GM12878 (cell line): Measurements from ENCODE around the gene GNPDA2. TPM values are rescaled to one million over a fixed set of nuclear protein-coding genes. Genes with fewer than 3 reads are reported as not detected.

ENCODE experiments used
- ATAC-seq: fragments of 200-7000 bp; cut with Tn5 transposase; 3 replicates; pipeline ENCODE4 v1.9.1; 2020; ENCODE audit warnings: mild to moderate bottlenecking, moderate library complexity
- BruUV-seq: library from RNA; stranded (reverse); fragments of 400-500 nt; replicated peaks from 2 replicates; lab custom pipeline; 2021; lab: Mats Ljungman, UMichigan
- CTCF ChIA-PET: fragments of 300-600 bp; sonication (Branson Sonifier 250); formaldehyde crosslinking; extraction: SDS; loops from one replicate; lab custom pipeline; 2021; ENCODE audit warnings: inconsistent platforms; lab: Yijun Ruan, JAX
- POLR2A ChIA-PET: fragments of 350-600 bp; formaldehyde crosslinking; extraction: SDS; loops from one replicate; lab custom pipeline; 2021; ENCODE audit warnings: inconsistent platforms; lab: Charles Lee
- RAD21 ChIA-PET: fragments of 300-600 bp; sonication (Branson Sonifier 250); formaldehyde crosslinking; loops from one replicate; lab custom pipeline; 2023; ENCODE audit warnings: antibody characterized with exemption; ENCODE audit not compliant: unreplicated experiment; lab: Charles Lee
- SMC1A ChIA-PET: fragments of 300-600 bp; sonication (Branson Sonifier 250); formaldehyde crosslinking; loops from one replicate; lab custom pipeline; 2023; ENCODE audit not compliant: unreplicated experiment, uncharacterized antibody; lab: Charles Lee
- DNase-seq: peaks from one replicate; pipeline ENCODE4 v3.0.0-alpha.2; 2011; ENCODE audit warnings: low read depth, low spot score
- FAIRE-seq: peaks from 3 replicates; lab custom pipeline; 2011; peaks lifted over from hg19 to GRCh38; lab: Jason Lieb, UNC
- H2AFZ ChIP-seq: 2 replicates; pipeline ENCODE4 v1.6.0; 2011; ENCODE audit warnings: low read depth, low read length, control low read depth; ENCODE audit not compliant: control insufficient read depth
- H3K27ac ChIP-seq: 2 replicates; pipeline ENCODE4 v1.5.1; 2011; ENCODE audit warnings: control low read depth; ENCODE audit not compliant: control insufficient read depth, insufficient read depth
- H3K27me3 ChIP-seq, 2 experiments: replicated peaks in 1 of 2; 2 replicates each; pipeline versions ENCODE4 v1.6.0 to v1.6.1; 2011; ENCODE audit warnings: low read length in 1 of 2; ENCODE audit not compliant: control insufficient read depth in 2 of 2, insufficient read depth in 2 of 2
- H3K36me3 ChIP-seq, 2 experiments: 2 replicates each; pipeline ENCODE4 v1.5.1; 2011; ENCODE audit warnings: low read length in 1 of 2; ENCODE audit not compliant: control insufficient read depth in 2 of 2, insufficient read depth in 2 of 2
- H3K4me1 ChIP-seq: 2 replicates; pipeline ENCODE4 v1.6.1; 2011; ENCODE audit warnings: mild to moderate bottlenecking, low read length, moderate library complexity, mixed read lengths; ENCODE audit not compliant: control insufficient read depth, insufficient read depth
- H3K4me2 ChIP-seq: 2 replicates; pipeline ENCODE4 v1.6.0; 2011; ENCODE audit warnings: control low read depth; ENCODE audit not compliant: control insufficient read depth, insufficient read depth
- H3K4me3 ChIP-seq: fragments of 200-600 bp; sonication (generic); 2 replicates; pipeline ENCODE4 v1.5.1; 2016
- H3K79me2 ChIP-seq: 2 replicates; pipeline ENCODE4 v1.6.0; 2011; ENCODE audit warnings: low read length; ENCODE audit not compliant: control insufficient read depth, insufficient read depth
- H3K9ac ChIP-seq: 2 replicates; pipeline ENCODE4 v1.8.0; 2011; ENCODE audit warnings: low read length, control low read depth, mixed read lengths; ENCODE audit not compliant: control insufficient read depth, insufficient read depth
- H3K9me3 ChIP-seq: replicated peaks from 3 replicates; pipeline ENCODE4 v1.5.1; 2011; ENCODE audit warnings: mild to moderate bottlenecking, low read length; ENCODE audit not compliant: control insufficient read depth, insufficient read depth
- H4K20me1 ChIP-seq: 2 replicates; pipeline ENCODE4 v1.6.0; 2011; ENCODE audit not compliant: control insufficient read depth, insufficient read depth
- CBX3 ChIP-seq: fragments of 200-600 bp; sonication (generic); IDR thresholded peaks from 2 replicates; pipeline ENCODE4 v1.6.1; 2016; ENCODE audit warnings: low read depth, borderline replicate concordance
- DPF2 ChIP-seq: fragments of 450-650 bp; IDR thresholded peaks from 2 replicates; pipeline ENCODE4 v1.6.1; 2017; ENCODE audit warnings: mild to moderate bottlenecking
- FOXK2 ChIP-seq: fragments of 450-650 bp; IDR thresholded peaks from 2 replicates; pipeline ENCODE4 v1.6.1; 2017; ENCODE audit warnings: mild to moderate bottlenecking, moderate library complexity
- FOXM1 ChIP-seq: IDR thresholded peaks from 2 replicates; pipeline ENCODE4 v1.6.1; 2012; ENCODE audit warnings: low read depth, mild to moderate bottlenecking, inconsistent platforms, low read length, moderate library complexity
- HDGF ChIP-seq: fragments of 450-650 bp; IDR thresholded peaks from 2 replicates; pipeline ENCODE4 v1.6.1; 2016; ENCODE audit warnings: antibody characterized with exemption
- IRF4 ChIP-seq: IDR thresholded peaks from 2 replicates; pipeline ENCODE4 v1.6.1; 2011; ENCODE audit warnings: low read depth, low read length
- JUNB ChIP-seq: IDR thresholded peaks from 2 replicates; pipeline ENCODE4 v1.6.1; 2016; ENCODE audit warnings: antibody characterized with exemption, mild to moderate bottlenecking
- MXI1 ChIP-seq: fragments of 150-350 bp; IDR thresholded peaks from 2 replicates; pipeline ENCODE4 v1.6.1; 2011; ENCODE audit warnings: low read depth, mild to moderate bottlenecking, inconsistent platforms, low read length, improper control_type of control experiment
- NR2C1 ChIP-seq: fragments of 450-650 bp; IDR thresholded peaks from 2 replicates; pipeline ENCODE4 v1.6.1; 2017; ENCODE audit warnings: antibody characterized with exemption, mild to moderate bottlenecking, moderate library complexity
- NR2F1 ChIP-seq: fragments of 450-650 bp; conservative IDR thresholded peaks from 2 replicates; pipeline ENCODE4 v1.6.1; 2017; ENCODE audit warnings: mild to moderate bottlenecking
- TCF7 ChIP-seq: IDR thresholded peaks from 2 replicates; pipeline ENCODE4 v1.6.1; 2014; ENCODE audit warnings: antibody characterized with exemption, borderline replicate concordance
- YY1 ChIP-seq: IDR thresholded peaks from 2 replicates; pipeline ENCODE4 v1.6.1; 2011; ENCODE audit warnings: low read depth, mild to moderate bottlenecking, low read length
- ZNF24 ChIP-seq: fragments of 450-650 bp; IDR thresholded peaks from 2 replicates; pipeline ENCODE4 v1.6.1; 2017; ENCODE audit warnings: antibody characterized with exemption, mild to moderate bottlenecking
- WGBS: methylation state at CpG from one replicate; pipeline ENCODE4 v1.1.6; 2016; ENCODE audit warnings: low lambda C conversion rate; ENCODE audit not compliant: insufficient replicate concordance, insufficient coverage; ENCODE audit errors: missing lambda C conversion rate; 5-methylcytosine and 5-hydroxymethylcytosine counted together
- in situ Hi-C: fragments of 300-500 bp; cut with MboI; formaldehyde crosslinking; loops from 9 replicates; pipeline ENCODE4 v1.14.3; 2018; ENCODE audit warnings: mixed read lengths
- intact Hi-C: fragments of 100-400 bp; cut with micrococcal nuclease; formaldehyde crosslinking; loops from one replicate; pipeline ENCODE4 v1.14.2; 2022; ENCODE audit not compliant: unreplicated experiment
- polyA plus RNA-seq, 11 experiments: library from polyadenylated mRNA; depleted of rRNA in 4 of 11; unstranded in 6 of 11; stranded (reverse) in 5 of 11; fragments of >200 nt; fragmentation: Nextera tagmentation in 4 of 11; fragmentation: Illumina TruSeq in 1 of 11; extraction: Ambion mirVana in 4 of 11; extraction: Trizol in 1 of 11; gene quantifications; 1 replicate in 1 of 11; 2 replicates in 10 of 11; pipeline versions ENCODE4 v1.2.1 to v1.2.3, GENCODE V29; 2011 to 2016; ENCODE audit warnings: inconsistent platforms in 2 of 11, missing spikeins in 2 of 11, low read depth in 1 of 11
- total RNA-seq, 4 experiments: library from RNA; depleted of rRNA in 3 of 4; stranded (reverse); fragments of >200 nt in 3 of 4; fragmentation: Illumina TruSeq in 1 of 4; extraction: Trizol in 1 of 4; gene quantifications; 2 replicates each; pipeline versions ENCODE4 v1.2.1 to v1.2.3, GENCODE V29; 2013 to 2021
- TF ChIP-seq, protein P1 (sequence below), 3 experiments: IDR thresholded peaks in 2 of 3; conservative IDR thresholded peaks in 1 of 3; 2 replicates each; pipeline ENCODE4 v1.5.1; 2011; ENCODE audit warnings: low read depth in 3 of 3, low read length in 3 of 3, mild to moderate bottlenecking in 3 of 3, control low read depth in 2 of 3, moderate library complexity in 2 of 3, inconsistent platforms in 1 of 3, mixed read lengths in 1 of 3; ENCODE audit not compliant: control insufficient read depth in 2 of 3, insufficient read depth in 1 of 3; ENCODE audit errors: extremely low read depth in 1 of 3
- TF ChIP-seq, protein P2 (sequence below): IDR thresholded peaks from 2 replicates; pipeline ENCODE4 v1.6.1; 2012; ENCODE audit warnings: low read depth, low read length, improper control_type of control experiment
- TF ChIP-seq, protein P3 (sequence below): fragments of 450-650 bp; IDR thresholded peaks from 2 replicates; pipeline ENCODE4 v1.6.1; 2014; ENCODE audit warnings: mild to moderate bottlenecking

The GNPDA2 gene
- total and polyA plus RNA-seq, 10 of the 15 experiments (the other 5 are each of a cell fraction or from before 2014, with no cell fraction given): 16.7 to 45.8 (median 23.8) TPM

DNA sequence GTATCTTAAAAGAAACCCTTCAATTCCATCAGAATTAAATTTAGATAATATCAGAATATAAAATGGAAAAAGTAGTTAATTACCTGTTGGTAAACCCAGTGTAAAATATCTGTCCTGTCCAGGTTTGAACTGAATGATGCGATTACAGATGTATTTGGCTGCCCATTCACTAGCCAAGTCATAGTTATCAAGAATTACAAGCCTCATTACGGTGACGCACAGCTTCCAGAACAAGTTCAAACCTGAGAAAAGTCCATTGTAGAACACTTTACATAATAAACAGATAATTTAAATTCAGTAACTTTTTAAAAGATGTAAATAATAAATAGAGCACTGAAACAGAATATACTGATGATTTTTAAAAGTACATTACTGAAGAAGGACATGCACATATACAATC is 4.4 kb downstream of the GNPDA2 start (continued):
- TF ChIP-seq ZNF24 (no peak), JUNB (no peak), HDGF (no peak)
- TF ChIP-seq, all 136 proteins: peak for 0

DNA sequence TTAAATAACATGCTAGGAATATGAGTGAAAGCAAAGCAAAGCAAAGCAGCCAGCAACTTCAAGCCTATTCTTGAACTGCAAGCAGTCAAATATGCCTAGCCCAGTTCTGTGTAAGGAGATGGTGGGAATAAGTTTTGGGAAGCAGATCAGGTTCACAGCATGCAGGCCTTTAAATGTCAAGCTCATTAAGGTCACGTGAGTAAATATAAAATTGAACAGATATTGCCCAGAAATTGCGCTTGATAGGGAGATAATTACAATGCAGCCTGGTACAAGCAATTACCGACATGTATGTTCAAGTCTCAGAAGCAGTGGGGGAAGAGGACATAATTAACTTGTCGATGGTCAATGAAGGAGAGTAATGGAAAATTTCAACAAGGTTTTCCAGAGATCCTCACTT is 6.0 kb downstream of the GNPDA2 start:
- Histone ChIP-seq H3K9me3 (no peaks in the 10 kb centered on the region), H3K9ac (no peak overlapping the region), H4K20me1 (no peaks in the 10 kb centered on the region), H3K4me3 (no peak overlapping the region), H3K4me1 (no peaks in the 10 kb centered on the region), H3K4me2 (0 out of 2 replicates have a peak overlapping the region, but pooled peaks have one; percentile 22), H3K79me2 (peaks cover 48% of the 10 kb centered on the region), H3K36me3 (no peaks in the 10 kb centered on the region; a peak in 2 of 4 replicates), H3K27me3 (no peaks in the 10 kb centered on the region), H3K27ac (no peak overlapping the region), H2AFZ (no peak overlapping the region)
- RAD21 ChIA-PET: interaction anchor here (0.6 kb wide), 1 partner anchor 226 kb away, joined by 3 read pairs; no protein-coding TSS in a partner anchor
- WGBS: 84% methylated on average over 4 of the region's 4 CpGs
- no TSS peak for BruUV-seq
- no peak for DNase-seq
- intact Hi-C loops (no loop called here), in situ Hi-C loops (no loop called here)
- no peak for FAIRE-seq
- ATAC-seq: no peak
- SMC1A ChIA-PET: no interaction called here
- TF ChIP-seq FOXK2: no peak
- TF ChIP-seq NR2F1: no peak
- TF ChIP-seq IRF4: no peak
- no peak for TF ChIP-seq CBX3
- no peak for TF ChIP-seq MXI1
- no peak for TF ChIP-seq TCF7
- TF ChIP-seq, protein P1, sequence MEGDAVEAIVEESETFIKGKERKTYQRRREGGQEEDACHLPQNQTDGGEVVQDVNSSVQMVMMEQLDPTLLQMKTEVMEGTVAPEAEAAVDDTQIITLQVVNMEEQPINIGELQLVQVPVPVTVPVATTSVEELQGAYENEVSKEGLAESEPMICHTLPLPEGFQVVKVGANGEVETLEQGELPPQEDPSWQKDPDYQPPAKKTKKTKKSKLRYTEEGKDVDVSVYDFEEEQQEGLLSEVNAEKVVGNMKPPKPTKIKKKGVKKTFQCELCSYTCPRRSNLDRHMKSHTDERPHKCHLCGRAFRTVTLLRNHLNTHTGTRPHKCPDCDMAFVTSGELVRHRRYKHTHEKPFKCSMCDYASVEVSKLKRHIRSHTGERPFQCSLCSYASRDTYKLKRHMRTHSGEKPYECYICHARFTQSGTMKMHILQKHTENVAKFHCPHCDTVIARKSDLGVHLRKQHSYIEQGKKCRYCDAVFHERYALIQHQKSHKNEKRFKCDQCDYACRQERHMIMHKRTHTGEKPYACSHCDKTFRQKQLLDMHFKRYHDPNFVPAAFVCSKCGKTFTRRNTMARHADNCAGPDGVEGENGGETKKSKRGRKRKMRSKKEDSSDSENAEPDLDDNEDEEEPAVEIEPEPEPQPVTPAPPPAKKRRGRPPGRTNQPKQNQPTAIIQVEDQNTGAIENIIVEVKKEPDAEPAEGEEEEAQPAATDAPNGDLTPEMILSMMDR (IDR thresholded peaks at IDR 0.05 in 2 of 3, conservative IDR thresholded peaks at IDR 0.05 in 1 of 3; ENCODE audit: control insufficient read depth in 2 of 3, extremely low read depth in 1 of 3, insufficient read depth in 1 of 3, low read depth in 3 of 3, low read length in 3 of 3): no peak
- TF ChIP-seq, protein P2, sequence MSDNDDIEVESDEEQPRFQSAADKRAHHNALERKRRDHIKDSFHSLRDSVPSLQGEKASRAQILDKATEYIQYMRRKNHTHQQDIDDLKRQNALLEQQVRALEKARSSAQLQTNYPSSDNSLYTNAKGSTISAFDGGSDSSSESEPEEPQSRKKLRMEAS: no peak
- TF ChIP-seq, protein P3, sequence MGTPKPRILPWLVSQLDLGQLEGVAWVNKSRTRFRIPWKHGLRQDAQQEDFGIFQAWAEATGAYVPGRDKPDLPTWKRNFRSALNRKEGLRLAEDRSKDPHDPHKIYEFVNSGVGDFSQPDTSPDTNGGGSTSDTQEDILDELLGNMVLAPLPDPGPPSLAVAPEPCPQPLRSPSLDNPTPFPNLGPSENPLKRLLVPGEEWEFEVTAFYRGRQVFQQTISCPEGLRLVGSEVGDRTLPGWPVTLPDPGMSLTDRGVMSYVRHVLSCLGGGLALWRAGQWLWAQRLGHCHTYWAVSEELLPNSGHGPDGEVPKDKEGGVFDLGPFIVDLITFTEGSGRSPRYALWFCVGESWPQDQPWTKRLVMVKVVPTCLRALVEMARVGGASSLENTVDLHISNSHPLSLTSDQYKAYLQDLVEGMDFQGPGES: no peak
- TF ChIP-seq DPF2: no peak
- no peak for TF ChIP-seq NR2C1
- TF ChIP-seq YY1: no peak
- TF ChIP-seq FOXM1: no peak
- no peak for TF ChIP-seq ZNF24
- CTCF ChIA-PET: no interaction called here
- POLR2A ChIA-PET: no interaction called here
